Measurements from ENCODE around the gene C19orf12.

The C19orf12 gene

DNA sequence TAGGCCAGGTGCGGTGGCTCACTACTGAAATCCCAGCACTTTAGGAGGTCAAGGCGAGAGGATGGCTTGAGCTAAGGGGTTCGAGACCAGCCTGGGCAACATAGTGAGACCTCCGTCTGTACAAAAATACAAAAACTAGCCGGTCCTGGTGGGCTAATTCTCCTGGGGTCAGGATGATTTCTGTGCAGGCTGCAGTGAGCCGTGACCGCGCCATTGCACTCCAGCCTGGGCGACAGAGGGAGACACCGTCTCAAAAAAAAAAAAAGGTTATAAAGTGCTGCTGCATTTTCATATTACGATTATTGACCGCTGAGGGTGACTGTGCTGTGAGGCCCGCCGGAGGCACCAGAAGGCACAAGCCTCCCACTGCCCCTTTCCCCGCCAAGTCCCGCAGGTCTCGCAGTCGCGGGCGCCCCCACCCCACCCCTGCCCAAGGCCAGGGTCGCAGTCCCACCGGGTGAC is 50.3 kb downstream of the C19orf12 start:
- DNase-seq (ENCODE audit: low read depth in 2 of 2), result no peak

DNA sequence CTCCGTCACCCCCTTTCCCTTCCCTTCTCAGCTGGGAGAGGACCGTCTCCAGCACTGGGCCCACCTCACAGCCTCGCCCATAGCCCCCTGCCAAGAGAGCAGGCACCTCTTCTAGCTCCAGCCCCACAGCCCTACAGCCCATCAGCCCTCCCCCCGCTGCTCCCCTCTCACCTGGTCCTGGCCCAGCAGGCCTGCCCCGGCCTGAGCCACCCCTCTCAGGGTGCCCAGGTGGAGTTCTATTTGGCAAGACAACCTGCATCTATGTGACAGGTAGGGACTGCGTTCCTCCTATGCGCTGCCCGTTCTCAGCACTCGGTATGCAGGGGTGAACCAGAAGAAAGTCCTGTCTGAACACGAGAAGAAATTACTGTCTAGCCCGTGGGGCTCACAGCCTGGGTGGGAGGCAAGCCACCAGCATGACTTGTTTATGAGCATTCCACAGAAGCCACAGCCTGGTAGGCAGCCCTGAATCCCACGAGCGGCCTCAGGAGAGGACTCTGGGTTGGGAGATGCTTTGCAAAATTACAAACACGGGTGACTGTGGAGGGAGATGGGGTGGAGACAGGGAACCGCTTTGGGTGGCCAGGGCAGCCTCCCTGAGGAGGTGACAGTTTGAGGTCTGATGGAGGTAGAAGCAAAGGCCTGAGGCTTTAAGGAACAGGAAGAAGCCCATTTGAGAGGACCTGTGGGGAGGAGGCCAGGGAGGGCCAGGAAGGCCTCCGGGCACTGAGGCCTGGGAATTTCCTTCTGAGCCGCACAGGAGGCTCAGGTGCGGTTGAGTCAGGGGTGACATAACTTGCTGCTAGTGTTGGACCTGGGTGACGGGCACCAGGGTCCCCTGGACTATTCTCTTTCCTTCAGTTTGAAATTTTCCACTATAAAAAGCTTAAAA is 51.0 kb downstream of the C19orf12 start:
- no peak for DNase-seq (ENCODE audit: low read depth in 2 of 2)

DNA sequence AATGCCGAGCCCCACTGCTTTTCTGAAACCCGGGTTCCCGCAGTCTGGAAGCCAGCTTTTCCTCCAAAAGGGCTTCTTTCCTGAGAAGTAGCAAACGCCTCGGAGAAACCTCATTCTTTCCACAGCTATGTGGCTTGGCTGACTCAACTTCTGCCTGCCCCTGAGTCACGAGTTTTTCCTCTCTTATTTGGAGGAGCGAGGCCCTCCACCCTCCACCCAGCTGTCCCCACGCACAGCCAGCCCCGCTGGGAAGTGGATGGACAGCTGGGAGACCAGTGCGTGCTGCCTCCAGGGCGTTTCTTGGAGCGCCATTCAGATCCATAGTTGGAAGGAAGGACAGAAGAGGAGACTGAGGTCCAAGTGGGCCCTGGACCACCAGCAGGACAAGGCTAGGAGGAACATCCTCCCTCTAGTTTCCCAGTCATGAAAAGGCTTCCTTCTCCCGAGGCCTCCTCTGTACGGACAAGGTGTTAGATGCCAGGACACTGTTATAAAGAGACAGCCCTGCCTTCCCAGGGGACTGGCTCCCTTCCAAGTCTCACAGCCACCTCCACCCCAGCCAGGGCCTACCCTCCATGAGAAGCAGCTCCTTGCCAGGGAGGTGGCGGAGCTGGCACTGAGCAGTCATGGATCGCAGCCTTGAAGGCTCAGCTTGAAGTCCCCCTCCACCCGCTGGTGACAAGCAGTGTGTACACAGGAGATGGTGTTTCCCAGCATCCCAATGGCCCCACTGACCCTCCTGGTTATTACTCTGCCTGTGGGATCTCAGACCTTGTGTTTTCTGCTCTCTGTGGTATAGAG is 52.3 kb downstream of the C19orf12 start:
- no peak for DNase-seq (ENCODE audit: low read depth in 2 of 2)

DNA sequence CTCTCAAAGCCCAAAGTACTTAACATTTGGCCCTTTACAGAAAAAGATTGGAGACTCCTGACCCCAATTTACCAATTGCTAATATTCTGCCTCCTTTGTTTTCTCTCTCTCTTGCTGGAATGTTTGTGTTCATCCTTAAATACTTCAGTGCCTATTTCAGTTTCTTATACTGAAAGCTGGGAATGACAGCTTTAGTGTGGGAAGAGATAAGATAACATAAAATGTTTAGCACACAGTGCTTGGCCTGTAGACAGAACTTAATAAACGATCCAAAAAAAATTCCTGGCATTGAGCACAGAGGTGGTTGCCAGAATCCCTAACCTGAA is 52.8 kb downstream of the C19orf12 start:
- DNase-seq (ENCODE audit: low read depth in 2 of 2), result no peak

DNA sequence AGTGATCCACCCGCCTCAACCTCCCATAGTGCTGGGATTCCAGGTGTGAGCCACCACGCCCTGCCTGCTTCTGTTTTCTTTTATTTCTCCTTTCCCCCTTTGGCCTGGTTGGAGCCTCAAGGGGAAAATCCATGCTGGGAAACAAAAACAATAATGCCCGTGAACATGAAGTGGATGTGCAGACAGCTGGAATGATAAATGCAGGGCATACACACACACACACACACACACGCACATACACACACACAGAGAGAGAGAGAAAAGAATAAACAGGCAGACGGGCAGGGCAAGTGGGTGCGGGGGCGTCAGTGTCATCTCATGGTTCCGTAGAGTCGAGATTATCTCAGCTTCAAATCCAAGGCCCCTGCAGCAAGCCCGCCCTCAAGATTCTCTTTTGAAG is 54.2 kb downstream of the C19orf12 start:
- DNase-seq (ENCODE audit: low read depth in 2 of 2), result peak in 1 of 2 donors; percentile 51

DNA sequence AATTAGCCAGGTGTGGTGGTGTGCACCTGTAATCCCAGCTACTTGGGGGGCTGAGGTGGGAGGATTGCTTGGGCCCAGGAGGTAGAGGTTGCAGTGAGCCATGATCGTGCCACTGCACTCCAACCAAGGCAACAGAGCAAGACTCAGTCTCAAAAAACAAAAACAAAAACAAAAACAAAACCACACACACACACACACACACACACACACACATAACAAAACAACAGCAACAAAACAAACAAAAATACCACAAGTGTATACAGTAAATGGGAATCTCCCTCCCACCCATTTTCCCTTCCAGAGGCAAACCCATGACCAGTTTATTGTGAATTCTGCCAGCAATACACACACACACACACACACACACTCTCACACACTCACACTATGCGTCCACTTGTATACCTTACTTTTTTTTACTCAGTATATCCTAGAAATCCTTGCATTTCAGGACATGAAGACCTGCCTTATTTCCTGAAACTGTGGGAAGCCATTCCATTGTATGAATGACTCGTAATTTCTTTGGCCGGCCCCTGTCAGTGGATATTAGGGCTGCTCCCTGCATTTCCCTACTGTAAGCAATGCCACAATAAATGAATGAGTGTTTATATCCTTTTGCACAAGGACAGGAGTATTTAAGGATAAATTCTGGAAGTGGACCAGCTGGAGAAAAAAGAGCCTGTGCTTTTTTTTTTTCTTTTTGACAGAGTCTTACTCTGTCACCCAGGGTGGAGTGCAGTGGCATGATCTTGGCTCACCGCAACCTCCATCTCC is 56.7 kb downstream of the C19orf12 start:
- no peak for DNase-seq (ENCODE audit: low read depth in 2 of 2)

DNA sequence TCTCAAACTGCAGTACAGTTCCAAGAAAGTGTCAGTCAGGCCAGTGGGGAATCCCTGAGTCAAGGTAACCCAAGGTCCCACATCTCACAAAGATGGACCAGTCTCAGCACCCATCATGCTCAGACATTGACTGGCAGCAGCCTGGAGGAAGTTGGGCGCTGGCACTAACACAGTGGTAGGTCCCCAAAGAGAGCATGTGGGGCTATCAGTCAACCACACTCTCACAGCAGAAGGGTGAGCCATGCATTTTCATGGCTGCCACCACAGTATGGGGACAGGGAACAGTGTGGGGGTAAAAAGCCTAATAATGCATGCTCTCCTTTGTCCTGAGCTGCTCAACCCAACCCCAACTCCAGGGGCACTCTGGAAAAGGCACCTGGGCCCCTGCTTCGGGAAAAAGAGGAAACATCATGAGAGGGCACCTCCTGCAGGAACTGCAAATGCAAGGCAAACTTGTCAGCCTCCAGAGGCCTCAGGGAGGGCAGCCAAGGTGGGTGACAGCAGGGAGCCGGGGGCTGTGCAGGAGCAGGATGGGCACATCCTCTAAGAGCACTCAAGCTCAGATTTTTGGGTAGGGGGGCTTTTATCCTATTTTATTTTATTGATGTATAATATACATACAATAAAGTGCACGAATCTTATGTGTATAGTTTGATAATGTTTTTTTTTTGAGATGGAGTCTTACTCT is 59.3 kb downstream of the C19orf12 start:
- DNase-seq (ENCODE audit: low read depth in 2 of 2), result no peak

DNA sequence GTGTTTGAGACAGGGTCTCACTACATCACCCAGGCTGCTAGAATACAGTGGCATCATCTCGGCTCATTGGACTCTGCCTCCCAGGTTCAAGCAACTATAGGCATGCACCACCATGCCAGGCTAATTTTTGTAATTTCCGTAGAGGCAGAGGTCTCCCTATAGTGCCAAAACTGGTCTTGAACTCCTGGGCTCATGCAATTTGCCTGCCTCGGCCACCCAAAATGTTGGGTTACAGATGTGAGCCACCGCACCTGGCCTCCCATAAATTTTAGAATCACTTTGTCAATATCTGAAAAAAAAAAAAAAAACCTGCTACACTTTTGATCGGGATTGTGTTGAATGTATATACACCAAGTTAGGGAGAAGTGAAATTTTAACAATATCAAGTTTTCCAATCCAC is 61.7 kb downstream of the C19orf12 start:
- DNase-seq (ENCODE audit: low read depth in 2 of 2), result no peak

DNA sequence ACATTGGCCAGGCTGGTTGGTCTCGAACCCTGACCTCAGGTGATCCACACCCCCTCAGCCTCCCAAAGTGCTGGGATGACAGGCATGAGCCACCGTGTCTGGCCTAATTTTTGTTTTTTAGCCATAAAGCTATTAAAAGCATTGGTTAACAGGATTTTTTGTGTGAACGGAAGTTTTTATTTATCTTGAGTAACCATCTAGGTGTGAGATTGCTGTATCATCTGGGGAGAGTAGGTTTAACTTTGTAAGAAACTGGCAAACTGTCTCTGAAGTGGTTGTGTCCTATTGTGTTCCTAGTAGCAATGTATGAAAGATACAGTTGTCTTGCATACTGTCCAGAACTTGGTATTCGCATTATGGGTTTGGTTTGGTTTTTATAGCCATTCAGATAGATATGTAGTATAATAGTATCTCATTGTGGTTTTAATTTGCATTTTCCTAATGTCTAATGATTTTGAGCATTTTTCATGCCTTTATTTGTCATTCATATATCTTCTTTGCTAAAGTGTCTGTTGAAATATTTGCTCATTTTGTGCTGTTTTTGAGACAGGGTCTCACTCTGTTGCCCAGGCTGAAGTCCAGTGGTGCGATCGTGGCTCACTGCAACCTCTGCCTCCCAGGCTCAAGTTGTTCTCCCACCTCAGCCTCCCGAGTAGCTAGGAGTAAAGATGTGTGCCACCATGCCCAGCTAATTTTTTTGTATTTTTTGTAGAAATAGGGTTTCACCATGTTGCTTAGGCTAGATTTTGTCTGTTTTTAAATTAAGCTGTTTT is 63.3 kb downstream of the C19orf12 start:
- no peak for DNase-seq (ENCODE audit: low read depth in 2 of 2)

DNA sequence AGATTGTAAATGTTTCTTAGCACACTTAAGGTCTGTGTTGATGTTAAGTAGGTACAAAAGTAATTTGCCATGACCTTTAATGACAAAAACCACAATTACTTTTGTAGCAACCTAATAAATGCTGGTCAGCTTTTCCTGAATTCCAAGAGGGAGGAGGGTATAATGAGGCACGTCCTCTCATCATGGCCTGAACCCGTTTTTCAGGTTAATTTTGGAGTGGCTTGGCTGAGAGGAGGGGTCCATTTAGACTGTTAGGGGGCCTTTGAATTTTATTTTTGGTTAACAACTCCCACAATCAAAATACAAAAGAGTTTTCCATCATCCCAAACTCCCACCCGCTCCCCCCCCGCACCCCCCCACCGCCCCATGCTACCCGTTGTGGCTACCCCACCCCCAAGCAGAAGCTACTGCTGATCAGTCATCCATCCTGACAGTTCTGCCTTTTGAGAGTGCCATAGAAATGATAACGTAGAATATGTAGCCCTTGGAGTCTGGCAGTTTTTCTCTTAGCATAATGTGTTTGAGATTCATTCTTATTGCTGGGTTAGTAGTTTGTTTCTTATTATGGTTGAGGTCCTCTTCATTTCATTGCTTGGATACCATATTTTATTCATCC is 64.2 kb downstream of the C19orf12 start:
- DNase-seq (ENCODE audit: low read depth in 2 of 2), result no peak

Measured in stimulated activated CD8-positive, alpha-beta memory T cell treated with anti-CD3 and anti-CD28 coated beads, Interleukin-15, amount 100 ng/mL, for 4 hours (primary cell).